Testis (tissue), 3 donors: ENCODE data around the gene HGFAC. TPM values are rescaled to one million over a fixed set of nuclear protein-coding genes. Genes with fewer than 3 reads are reported as not detected.

Experiments used
- DNase-seq: peaks from one replicate; pipeline ENCODE4 v3.0.0-alpha.2; 2019
- H3K27ac ChIP-seq, 2 donors: fragments of 200-600 bp; sonication (generic); one replicate each; pipeline ENCODE4 v1.5.1; 2019
- H3K27me3 ChIP-seq: fragments of 200-600 bp; sonication (generic); one replicate; pipeline ENCODE4 v1.5.1; 2019
- H3K36me3 ChIP-seq: fragments of 200-600 bp; sonication (generic); one replicate; pipeline ENCODE4 v1.5.1; 2017; ENCODE audit warnings: low read depth; ENCODE audit errors: missing control alignments
- H3K4me1 ChIP-seq: fragments of 200-600 bp; sonication (generic); one replicate; pipeline ENCODE4 v1.5.1; 2019
- H3K4me3 ChIP-seq, 2 donors: fragments of 200-600 bp; sonication (generic); one replicate each; pipeline ENCODE4 v1.5.1; 2017 to 2019
- H3K9me3 ChIP-seq: fragments of 200-600 bp; sonication (generic); one replicate; pipeline ENCODE4 v1.5.1; 2017
- POLR2A ChIP-seq: fragments of 450-650 bp; IDR thresholded peaks from one replicate; pipeline ENCODE4 v1.6.1; 2017; ENCODE audit warnings: antibody characterized with exemption, mild to moderate bottlenecking, moderate library complexity
- WGBS, 2 donors: methylation state at CpG; one replicate each; pipeline ENCODE4 v1.1.5; 2018; 5-methylcytosine and 5-hydroxymethylcytosine counted together
- intact Hi-C: fragments of 100-400 bp; cut with DNase I; formaldehyde crosslinking; loops from one replicate; pipeline ENCODE4 v1.15.1; 2023; ENCODE audit warnings: low total_unique reads
- polyA plus RNA-seq: library from polyadenylated mRNA; stranded (reverse); fragments of 350-450 nt; fragmentation: Illumina TruSeq; extraction: RNeasy Lipid Tissue Mini Kit (QIAGEN cat#74804); gene quantifications from one replicate; pipeline ENCODE4 v1.2.3, GENCODE V29; 2014; ENCODE audit warnings: low read depth, low replicate concordance; ENCODE audit not compliant: insufficient read depth
- total RNA-seq, 2 donors: library from RNA; depleted of rRNA; stranded (reverse); fragments of >200 nt; gene quantifications; one replicate each; pipeline ENCODE4 v1.2.3, GENCODE V29; 2016
- TF ChIP-seq, protein P1 (sequence below), 3 experiments: fragments of 450-650 bp in 2 of 3; fragments of 200-600 bp in 1 of 3; sonication (generic) in 1 of 3; IDR thresholded peaks; one replicate each; pipeline ENCODE4 v1.5.1; 2016 to 2019; ENCODE audit warnings: antibody characterized with exemption in 3 of 3, mild to moderate bottlenecking in 2 of 3, moderate library complexity in 1 of 3

The HGFAC gene
- total and polyA plus RNA-seq, 3 donors from 2014 or later = 15.5 to 72.3 (median 16.8) TPM

DNA sequence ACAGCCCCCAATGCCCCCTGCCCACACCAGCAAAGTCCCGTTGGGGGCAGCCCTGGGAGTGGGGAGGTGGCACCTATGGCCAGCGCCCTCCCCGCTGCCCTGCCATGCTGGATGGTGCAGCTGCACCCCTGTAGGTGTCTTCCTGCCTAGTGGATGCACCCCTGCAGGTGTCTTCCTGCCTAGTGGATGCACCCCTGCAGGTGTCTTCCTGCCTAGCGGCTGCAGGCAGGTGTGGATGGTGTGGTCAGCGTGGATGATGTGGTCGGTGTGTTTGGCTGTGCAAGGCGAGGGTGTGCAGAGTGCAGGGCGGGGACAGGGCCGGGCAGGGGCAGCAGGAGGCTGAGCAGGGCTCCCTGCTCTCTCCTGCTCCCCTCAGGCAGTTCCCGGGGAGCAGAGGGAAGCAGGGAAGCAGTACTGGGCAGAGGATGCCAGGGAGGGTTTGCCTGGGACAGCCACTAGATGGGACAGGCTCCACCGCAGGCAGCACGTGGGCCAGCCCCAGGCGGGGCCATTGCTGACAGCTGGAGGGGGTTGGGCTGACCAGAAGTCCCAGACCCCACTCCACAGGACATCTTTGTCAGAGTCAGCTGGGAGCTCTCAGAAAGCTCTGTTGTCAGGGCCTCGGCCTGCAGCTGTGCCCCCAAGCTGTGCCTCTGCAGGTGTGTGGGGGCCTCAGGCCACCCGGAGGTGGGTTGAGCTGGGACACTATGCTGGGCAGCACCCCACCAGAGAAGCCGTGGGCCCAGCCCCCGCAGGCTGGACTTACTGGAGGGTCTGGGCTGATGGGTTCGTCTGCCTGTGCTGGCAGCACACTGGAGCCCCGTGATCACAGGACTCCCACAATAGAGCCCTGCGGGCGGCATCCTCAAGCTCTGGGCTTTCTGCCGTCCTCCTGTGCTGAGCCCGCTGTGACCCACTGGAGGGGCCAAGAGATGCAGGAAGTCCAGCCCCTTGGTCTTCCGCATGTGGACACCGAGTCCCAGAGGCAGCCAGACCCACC is 45.1 kb downstream of the HGFAC start:
- H3K4me1 ChIP-seq = peaks cover 3% of the 10 kb centered on the region
- H3K9me3 ChIP-seq = no peaks in the 10 kb centered on the region
- no peaks in the 10 kb centered on the region for H3K27me3 ChIP-seq
- TF ChIP-seq, protein P1, sequence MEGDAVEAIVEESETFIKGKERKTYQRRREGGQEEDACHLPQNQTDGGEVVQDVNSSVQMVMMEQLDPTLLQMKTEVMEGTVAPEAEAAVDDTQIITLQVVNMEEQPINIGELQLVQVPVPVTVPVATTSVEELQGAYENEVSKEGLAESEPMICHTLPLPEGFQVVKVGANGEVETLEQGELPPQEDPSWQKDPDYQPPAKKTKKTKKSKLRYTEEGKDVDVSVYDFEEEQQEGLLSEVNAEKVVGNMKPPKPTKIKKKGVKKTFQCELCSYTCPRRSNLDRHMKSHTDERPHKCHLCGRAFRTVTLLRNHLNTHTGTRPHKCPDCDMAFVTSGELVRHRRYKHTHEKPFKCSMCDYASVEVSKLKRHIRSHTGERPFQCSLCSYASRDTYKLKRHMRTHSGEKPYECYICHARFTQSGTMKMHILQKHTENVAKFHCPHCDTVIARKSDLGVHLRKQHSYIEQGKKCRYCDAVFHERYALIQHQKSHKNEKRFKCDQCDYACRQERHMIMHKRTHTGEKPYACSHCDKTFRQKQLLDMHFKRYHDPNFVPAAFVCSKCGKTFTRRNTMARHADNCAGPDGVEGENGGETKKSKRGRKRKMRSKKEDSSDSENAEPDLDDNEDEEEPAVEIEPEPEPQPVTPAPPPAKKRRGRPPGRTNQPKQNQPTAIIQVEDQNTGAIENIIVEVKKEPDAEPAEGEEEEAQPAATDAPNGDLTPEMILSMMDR (IDR thresholded peaks at IDR 0.05) = no peak
- no peak for TF ChIP-seq POLR2A
- DNase-seq = no peak
- H3K36me3 ChIP-seq = no peaks in the 10 kb centered on the region
- H3K4me3 ChIP-seq = no peak overlapping the region
- intact Hi-C loops = no loop called here
- H3K27ac ChIP-seq = no peak overlapping the region
- WGBS, 2 donors = 77 to 80% methylated on average over 1 to 23 of the region's 25 CpGs

- Histone ChIP-seq H3K4me3 (no peak overlapping the region), H3K9me3 (no peaks in the 10 kb centered on the region), H3K27ac (no peak overlapping the region), H3K27me3 (no peaks in the 10 kb centered on the region), H3K36me3 (no peaks in the 10 kb centered on the region), H3K4me1 (peaks cover 3% of the 10 kb centered on the region)
- DNase-seq = no peak
- intact Hi-C loops = no loop called here
- 55 to 100% methylated on average over 2 to 7 of the region's 7 CpGs for WGBS, 2 donors
- TF ChIP-seq POLR2A = no peak
- TF ChIP-seq, protein P1 (IDR thresholded peaks at IDR 0.05) = no peak
Observed at GRCh38 chr4:3487861-3488260, 46.1 kb downstream of the HGFAC start.

- DNase-seq = no peak
- H3K4me1 ChIP-seq = peaks cover 3% of the 10 kb centered on the region
- H3K9me3 ChIP-seq = no peaks in the 10 kb centered on the region
- H3K4me3 ChIP-seq = no peak overlapping the region
- TF ChIP-seq, protein P1 (IDR thresholded peaks at IDR 0.05) = no peak
- TF ChIP-seq POLR2A = no peak
- intact Hi-C loops = no loop called here
- H3K27ac ChIP-seq = no peak overlapping the region
- 74 to 90% methylated on average over 4 to 11 of the region's 11 CpGs for WGBS, 2 donors
- H3K36me3 ChIP-seq = no peaks in the 10 kb centered on the region
- H3K27me3 ChIP-seq = no peaks in the 10 kb centered on the region
Observed at GRCh38 chr4:3488820-3489219, 47.1 kb downstream of the HGFAC start.

DNA sequence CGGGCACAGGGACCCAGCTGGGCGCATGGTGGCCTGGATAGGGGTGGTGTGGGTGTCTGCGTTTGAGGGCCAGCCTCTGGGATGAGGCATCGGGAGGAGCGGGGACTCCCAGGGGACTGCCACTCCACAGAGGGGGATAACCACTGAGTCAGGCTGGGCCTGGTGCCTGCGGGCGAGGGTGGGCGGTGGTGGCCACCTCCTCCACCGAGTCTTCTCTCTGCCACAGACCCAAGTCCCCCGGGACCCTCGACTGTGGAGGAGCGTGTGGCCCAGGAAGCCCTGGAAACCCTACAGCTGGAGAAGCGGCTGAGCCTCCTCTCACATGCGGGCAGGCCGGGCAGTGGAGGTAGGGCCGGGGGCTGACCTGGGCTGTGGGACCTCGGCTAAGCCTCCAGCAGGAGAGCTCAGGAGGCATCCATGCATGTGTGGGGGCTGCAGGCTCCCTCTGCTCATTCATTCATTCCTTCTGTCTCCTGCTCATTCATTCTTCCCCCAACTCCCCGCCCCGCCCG is 47.7 kb downstream of the HGFAC start:
- no peak overlapping the region for H3K27ac ChIP-seq
- no peak for TF ChIP-seq POLR2A
- TF ChIP-seq, protein P1 (IDR thresholded peaks at IDR 0.05) = no peak
- intact Hi-C loops = no loop called here
- H3K4me1 ChIP-seq = peaks cover under 1% of the 10 kb centered on the region
- no peaks in the 10 kb centered on the region for H3K36me3 ChIP-seq
- H3K4me3 ChIP-seq = no peak overlapping the region
- no peak for DNase-seq
- no peaks in the 10 kb centered on the region for H3K9me3 ChIP-seq
- WGBS, 2 donors = 58 to 74% methylated on average over 18 to 20 of the region's 20 CpGs
- no peaks in the 10 kb centered on the region for H3K27me3 ChIP-seq
